T-helper 2 cell treated with Interferon-gamma antibody and Interleukin-4, amounts not matched to agents 100 ng/mL and 5 ng/mL, for 36 hours (primary cell): ENCODE results near the gene LYSMD1. TPM values are rescaled to one million over a fixed set of nuclear protein-coding genes. Genes with fewer than 3 reads are reported as not detected.
"Not testable (repeated sequence)": the region's sequence is repeated elsewhere in the genome, so short reads cannot be mapped to it uniquely, and the experiment has no call there.

Source experiments
- intact Hi-C: fragments of 100-400 bp; cut with micrococcal nuclease; formaldehyde crosslinking; loops from one replicate; pipeline ENCODE4 v1.15.1; 2023
- total RNA-seq: library from RNA; stranded (reverse); gene quantifications from 2 replicates; pipeline ENCODE4 v1.2.3, GENCODE V29; 2022

LYSMD1 gene
- total RNA-seq: 2.8 and 2.9 TPM in 2 replicates

GRCh38 chr1:151165738-151166504, at the start of gene LYSMD1, which contains the start of gene SCNM1:
Gene LYSMD1, minus strand, starts transcription at chr1:151165902. Its CDS starts 644 bp downstream, at chr1:151165258.
Gene SCNM1, plus strand, starts transcription at chr1:151166144. Its CDS starts 9 bp downstream, at chr1:151166153.
- intact Hi-C loops: loop anchor here (1.0 kb wide), 4 partner anchors 9 to 115 kb away; partner anchors contain the start of genes PIP5K1A and VPS72

GRCh38 chr1:151213560-151213959, 47.9 kb upstream of the LYSMD1 start:
- intact Hi-C loops: no loop called here

- intact Hi-C loops: no loop called here
Observed at GRCh38 chr1:151211972-151212705, 46.4 kb upstream of the LYSMD1 start.

- intact Hi-C loops: no loop called here
Observed at GRCh38 chr1:151210830-151211229, 45.1 kb upstream of the LYSMD1 start.

GRCh38 chr1:151205381-151205965, 39.8 kb upstream of the LYSMD1 start:
- intact Hi-C loops: not testable (repeated sequence)

GRCh38 chr1:151199873-151200581, 34.3 kb upstream of the LYSMD1 start:
- intact Hi-C loops: loop anchor here (5.0 kb wide), 3 partner anchors 43 to 147 kb away; partner anchors contain the start of genes PI4KB, RFX5 and TNFAIP8L2

GRCh38 chr1:151198254-151199127, 32.8 kb upstream of the LYSMD1 start, which contains the start of gene PIP5K1A:
Gene PIP5K1A, plus strand, starts transcription at chr1:151198552. Its CDS starts 445 bp downstream, at chr1:151198997.
- intact Hi-C loops: loop anchor here (1.0 to 5.0 kb wide), 6 partner anchors 8 to 149 kb away; partner anchors contain the start of genes PI4KB, PSMD4, RFX5 and SCNM1

- intact Hi-C loops: loop anchor here (1.0 to 5.0 kb wide), 6 partner anchors 8 to 149 kb away; partner anchors contain the start of genes PI4KB, PSMD4, RFX5 and SCNM1
Observed at GRCh38 chr1:151197863-151198253, 32.2 kb upstream of the LYSMD1 start.

GRCh38 chr1:151196292-151196800, 30.6 kb upstream of the LYSMD1 start:
- intact Hi-C loops: loop anchor here (5.0 kb wide), 3 partner anchors 39 to 151 kb away; partner anchors contain the start of genes PI4KB, RFX5 and TNFAIP8L2

- intact Hi-C loops: loop anchor here (5.0 kb wide), 3 partner anchors 38 to 152 kb away; partner anchors contain the start of genes PI4KB, RFX5 and TNFAIP8L2
Observed at GRCh38 chr1:151194894-151195594, 29.3 kb upstream of the LYSMD1 start.

- intact Hi-C loops: no loop called here
Observed at GRCh38 chr1:151193856-151194255, 28.2 kb upstream of the LYSMD1 start.

- intact Hi-C loops: no loop called here
Observed at GRCh38 chr1:151193304-151193703, 27.6 kb upstream of the LYSMD1 start.

- intact Hi-C loops: no loop called here
Observed at GRCh38 chr1:151192047-151192446, 26.3 kb upstream of the LYSMD1 start.

- intact Hi-C loops: loop anchor here (1.0 to 2.0 kb wide), 4 partner anchors 8 to 91 kb away; partner anchors contain the start of genes LYSMD1, PIP5K1A and PSMD4
Observed at GRCh38 chr1:151189637-151190445, 24.1 kb upstream of the LYSMD1 start, which contains the start of gene VPS72. Gene VPS72, minus strand, starts transcription at chr1:151190197. Its CDS starts 76 bp downstream, at chr1:151190121.

- intact Hi-C loops: not testable (repeated sequence)
Observed at GRCh38 chr1:151188667-151189066, 23.0 kb upstream of the LYSMD1 start.

GRCh38 chr1:151187205-151187604, 21.5 kb upstream of the LYSMD1 start:
- intact Hi-C loops: no loop called here

GRCh38 chr1:151184211-151184610, 18.5 kb upstream of the LYSMD1 start:
- intact Hi-C loops: no loop called here
